Mesendoderm (in vitro differentiated cells): Measurements from ENCODE around the gene FBXO46.

Experiments
- DNase-seq: peaks from one replicate; pipeline ENCODE4 v3.0.0; 2013
- H2AK5ac ChIP-seq: 2 replicates; pipeline ENCODE4 v1.6.1; 2013; ENCODE audit warnings: low read length, inconsistent platforms
- H2BK120ac ChIP-seq: 2 replicates; pipeline ENCODE4 v1.6.1; 2013; ENCODE audit warnings: low read depth, mild to moderate bottlenecking, low read length, moderate library complexity, mixed read lengths
- H2BK15ac ChIP-seq: replicated peaks from 2 replicates; pipeline ENCODE4 v1.6.1; 2013; ENCODE audit warnings: low read depth, mild to moderate bottlenecking, moderate library complexity
- H2BK5ac ChIP-seq: 2 replicates; pipeline ENCODE4 v1.6.1; 2013; ENCODE audit warnings: low read length, inconsistent platforms
- H3K18ac ChIP-seq: 2 replicates; pipeline ENCODE4 v1.6.1; 2013; ENCODE audit warnings: mild to moderate bottlenecking, low read length, mixed read lengths
- H3K23ac ChIP-seq: one replicate; pipeline ENCODE4 v1.6.1; 2013; ENCODE audit warnings: low read length
- H3K27ac ChIP-seq: 2 replicates; pipeline ENCODE4 v1.5.1; 2013; ENCODE audit warnings: low read depth, mild to moderate bottlenecking, inconsistent platforms, low read length, moderate library complexity
- H3K27me3 ChIP-seq: 2 replicates; pipeline ENCODE4 v1.6.1; 2013; ENCODE audit warnings: low read length, control low read depth, mild to moderate bottlenecking, inconsistent platforms; ENCODE audit not compliant: insufficient read depth, poor library complexity
- H3K36me3 ChIP-seq: 2 replicates; pipeline ENCODE4 v1.6.1; 2013; ENCODE audit warnings: low read length, inconsistent platforms; ENCODE audit not compliant: control insufficient read depth, insufficient read depth
- H3K4ac ChIP-seq: one replicate; pipeline ENCODE4 v1.6.1; 2013; ENCODE audit warnings: low read depth, mild to moderate bottlenecking, low read length, moderate library complexity
- H3K4me1 ChIP-seq: 2 replicates; pipeline ENCODE4 v1.6.1; 2013; ENCODE audit warnings: low read depth, low read length, inconsistent platforms; ENCODE audit not compliant: control insufficient read depth
- H3K4me2 ChIP-seq: 2 replicates; pipeline ENCODE4 v1.6.1; 2013; ENCODE audit warnings: low read length
- H3K4me3 ChIP-seq: 2 replicates; pipeline ENCODE4 v1.5.1; 2013; ENCODE audit warnings: mild to moderate bottlenecking, low read length
- H3K56ac ChIP-seq: one replicate; pipeline ENCODE4 v1.6.1; 2013; ENCODE audit warnings: low read length
- H3K79me1 ChIP-seq: 2 replicates; pipeline ENCODE4 v1.6.1; 2013; ENCODE audit warnings: low read length, inconsistent platforms
- H3K79me2 ChIP-seq: 2 replicates; pipeline ENCODE4 v1.6.1; 2013; ENCODE audit warnings: mild to moderate bottlenecking, low read length; ENCODE audit not compliant: control insufficient read depth, insufficient read depth
- H3K9ac ChIP-seq: 2 replicates; pipeline ENCODE4 v1.6.1; 2013; ENCODE audit warnings: low read length, inconsistent platforms
- H4K5ac ChIP-seq: one replicate; pipeline ENCODE4 v1.6.1; 2013; ENCODE audit warnings: low read length
- H4K8ac ChIP-seq: one replicate; pipeline ENCODE4 v1.6.1; 2013; ENCODE audit warnings: low read depth, mild to moderate bottlenecking, control low read depth, low read length, moderate library complexity
- WGBS: extraction: QIAGEN DNeasy Blood & Tissue Kit; methylation state at CpG from one replicate; pipeline ENCODE4 v1.1.7; 2013; ENCODE audit warnings: low lambda C conversion rate, missing lambda C conversion rate; ENCODE audit not compliant: insufficient coverage; ENCODE audit errors: extremely low coverage; 5-methylcytosine and 5-hydroxymethylcytosine counted together

The FBXO46 gene

DNA sequence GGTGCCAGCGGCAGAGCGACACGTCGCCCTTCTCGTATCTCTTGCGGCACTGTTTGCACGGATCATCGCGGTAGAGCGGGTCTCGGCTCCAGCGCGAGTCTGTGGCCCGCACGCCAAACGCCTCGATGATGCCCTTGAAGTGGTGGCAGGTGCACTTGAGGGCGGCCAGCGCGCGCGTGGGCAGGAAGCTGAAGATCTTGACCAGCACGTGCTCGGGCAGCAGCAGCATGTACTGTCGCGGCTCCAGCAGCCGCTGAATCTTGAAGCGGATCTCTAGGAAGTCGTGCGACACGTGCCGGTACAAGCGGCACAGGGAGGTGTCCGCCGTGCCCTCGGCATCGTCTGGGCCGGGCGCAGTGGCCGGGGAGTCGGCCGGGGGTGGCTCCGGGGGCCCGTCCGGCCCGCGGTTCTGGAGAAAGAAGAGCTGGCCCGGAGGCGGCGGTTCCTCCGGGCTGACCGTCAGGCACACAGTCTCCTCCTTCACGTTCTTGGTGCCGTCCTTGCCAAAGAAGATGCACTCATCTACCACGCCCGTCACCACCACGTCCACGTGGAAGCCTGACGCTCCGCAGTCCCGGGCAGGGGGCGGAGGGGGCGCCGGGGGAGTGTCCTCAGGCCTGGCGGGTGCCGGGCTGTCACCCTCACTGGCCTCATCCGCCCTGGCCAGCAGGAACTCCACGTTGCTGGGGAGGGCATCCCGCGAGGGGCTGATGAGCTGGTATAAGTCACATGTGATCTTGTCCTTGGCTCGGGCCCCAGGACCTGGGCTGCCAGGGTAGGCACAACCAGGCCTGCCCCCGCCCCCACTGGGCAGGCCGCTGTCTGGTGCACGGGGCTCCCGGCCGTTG lies 18.6 kb downstream of the FBXO46 start:
- H3K27ac ChIP-seq: no peak overlapping the region

DNA sequence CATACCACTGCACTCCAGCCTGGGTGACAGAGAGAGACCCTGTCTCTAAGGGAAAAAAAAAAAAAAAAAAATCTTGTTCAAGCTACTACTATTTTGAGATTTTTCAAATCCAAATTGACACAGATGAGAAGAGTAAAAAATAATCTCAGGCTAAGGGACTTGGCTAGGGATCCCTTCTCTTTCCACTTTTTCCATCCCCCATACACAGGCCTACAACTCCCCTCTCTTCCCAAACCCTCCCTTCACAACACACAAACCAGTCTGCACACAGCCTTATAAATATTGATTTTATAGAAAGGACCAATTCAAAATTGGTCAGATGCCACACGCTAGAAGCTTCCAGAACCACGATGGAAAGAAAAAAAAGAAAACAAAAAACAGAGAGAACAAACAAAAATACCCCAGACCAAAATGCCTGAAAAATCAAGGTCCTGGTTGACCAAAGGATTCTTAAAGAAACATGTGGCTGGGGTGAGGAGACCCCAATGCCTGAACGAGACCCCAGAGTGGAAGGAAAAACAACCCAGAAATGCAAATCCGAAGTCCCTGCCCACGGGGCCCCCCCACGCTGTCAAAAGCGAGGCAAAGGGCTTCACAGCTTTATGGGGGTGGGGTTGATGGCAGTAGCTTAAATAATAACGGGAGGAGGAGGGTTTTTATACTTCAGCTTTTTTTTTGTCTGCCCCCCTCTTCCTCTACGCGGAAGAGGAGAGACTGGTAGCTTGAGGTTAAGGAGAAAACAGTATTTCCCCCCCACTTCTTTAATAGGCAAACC lies 20.2 kb downstream of the FBXO46 start:
- Histone ChIP-seq H3K36me3 (peaks cover 2% of the 10 kb centered on the region), H2BK120ac (no peak overlapping the region), H3K4me2 (no peak overlapping the region), H3K27me3 (no peaks in the 10 kb centered on the region), H3K79me1 (peaks cover 14% of the 10 kb centered on the region), H2BK15ac (no peak overlapping the region), H3K9ac (no peak overlapping the region), H2AK5ac (no peak overlapping the region), H3K79me2 (peaks cover 18% of the 10 kb centered on the region), H4K8ac (no peak overlapping the region), H3K4ac (no peak overlapping the region), H3K4me1 (no peaks in the 10 kb centered on the region), H3K27ac (no peak overlapping the region), H3K18ac (no peak overlapping the region), H3K4me3 (no peak overlapping the region), H3K56ac (no peak overlapping the region), H2BK5ac (no peak overlapping the region), H3K23ac (no peak overlapping the region), H4K5ac (no peak overlapping the region)
- DNase-seq: no peak
- no CpG with 5 or more reads among the region's 10 CpGs for WGBS

More for the DNA sequence above, 18.6 kb downstream of the FBXO46 start:
- no CpG with 5 or more reads among the region's 76 CpGs for WGBS
- Histone ChIP-seq H3K56ac (no peak overlapping the region), H3K23ac (no peak overlapping the region), H3K4me3 (no peak overlapping the region), H4K5ac (no peak overlapping the region), H2BK5ac (no peak overlapping the region), H3K36me3 (peaks cover 2% of the 10 kb centered on the region), H3K4me1 (no peaks in the 10 kb centered on the region), H3K27me3 (no peaks in the 10 kb centered on the region), H3K79me1 (peaks cover 17% of the 10 kb centered on the region), H2BK15ac (no peak overlapping the region), H3K79me2 (peaks cover 30% of the 10 kb centered on the region), H3K4ac (no peak overlapping the region), H3K4me2 (no peak overlapping the region), H2AK5ac (no peak overlapping the region), H3K9ac (no peak overlapping the region), H3K18ac (no peak overlapping the region), H4K8ac (no peak overlapping the region), H2BK120ac (no peak overlapping the region)
- no peak for DNase-seq

DNA sequence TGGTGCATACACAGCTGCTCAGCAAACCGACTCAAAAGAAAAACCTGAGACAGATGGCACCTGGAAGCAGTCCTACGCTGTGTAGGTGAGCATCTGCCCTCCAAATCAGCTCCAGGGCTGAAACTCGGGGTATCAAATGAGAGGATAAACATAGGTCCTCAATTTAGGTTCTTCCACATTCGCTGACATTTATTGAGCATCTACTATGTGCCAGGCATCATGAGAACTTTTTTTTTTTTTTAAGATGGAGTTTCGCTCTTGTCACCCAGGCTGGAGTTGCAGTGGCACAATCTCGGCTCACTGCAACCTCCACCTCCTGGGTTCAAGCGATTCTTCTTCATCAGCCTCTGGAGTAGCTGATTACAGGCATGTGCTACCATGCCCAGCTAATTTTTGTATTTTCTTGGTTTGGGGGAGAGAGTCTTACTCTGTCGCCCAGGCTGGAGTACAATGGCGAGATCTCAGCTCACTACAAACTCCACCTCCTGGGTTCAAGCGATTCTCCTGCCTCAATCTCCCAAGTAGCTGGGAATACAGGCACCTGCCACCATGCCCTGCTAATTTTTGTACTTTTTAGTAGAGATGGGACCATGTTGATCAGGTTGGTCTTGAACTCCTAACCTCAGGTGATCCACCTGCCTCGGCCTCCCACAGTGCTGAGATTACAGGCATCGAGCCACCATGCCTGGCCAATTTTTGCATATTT lies 24.8 kb downstream of the FBXO46 start:
- H2AK5ac ChIP-seq: no peak overlapping the region
- H3K27ac ChIP-seq: no peak overlapping the region
- H3K4me2 ChIP-seq: no peak overlapping the region
- peaks cover 8% of the 10 kb centered on the region for H3K36me3 ChIP-seq
- no peak for DNase-seq
- no peak overlapping the region for H2BK15ac ChIP-seq
- no peak overlapping the region for H3K4me3 ChIP-seq
- no peaks in the 10 kb centered on the region for H3K27me3 ChIP-seq
- H3K79me1 ChIP-seq: no peaks in the 10 kb centered on the region
- H3K79me2 ChIP-seq: no peaks in the 10 kb centered on the region
- H4K5ac ChIP-seq: no peak overlapping the region
- H3K4me1 ChIP-seq: no peaks in the 10 kb centered on the region
- no peak overlapping the region for H3K23ac ChIP-seq
- no peak overlapping the region for H2BK5ac ChIP-seq
- H2BK120ac ChIP-seq: no peak overlapping the region
- no peak overlapping the region for H3K4ac ChIP-seq
- no peak overlapping the region for H3K56ac ChIP-seq
- H3K9ac ChIP-seq: no peak overlapping the region
- H4K8ac ChIP-seq: no peak overlapping the region
- WGBS: no CpG with 5 or more reads among the region's 12 CpGs
- H3K18ac ChIP-seq: no peak overlapping the region

DNA sequence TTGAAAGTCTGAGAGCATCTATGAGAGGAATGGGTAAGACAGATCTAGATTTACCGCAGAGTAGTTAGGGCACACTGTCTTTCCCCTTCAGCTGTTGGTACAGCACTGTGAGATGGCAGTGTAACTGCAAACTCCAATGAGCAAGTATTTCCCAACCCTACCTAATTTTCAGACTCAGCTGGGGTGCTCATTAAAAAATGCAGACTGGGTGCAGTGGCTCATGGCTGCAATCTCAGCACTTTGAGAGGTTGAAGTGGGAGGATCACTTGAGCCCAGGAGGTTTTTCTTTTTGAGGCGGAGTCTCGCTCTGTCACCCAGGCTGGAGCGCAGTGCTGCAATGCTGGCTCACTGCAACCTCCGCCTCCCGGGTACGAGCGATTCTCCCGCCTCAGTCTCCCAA lies 25.6 kb downstream of the FBXO46 start:
- Histone ChIP-seq H2BK120ac (no peak overlapping the region), H2AK5ac (no peak overlapping the region), H3K4ac (no peak overlapping the region), H3K27ac (no peak overlapping the region), H2BK15ac (no peak overlapping the region), H2BK5ac (no peak overlapping the region), H3K9ac (no peak overlapping the region), H3K23ac (no peak overlapping the region), H3K79me2 (no peaks in the 10 kb centered on the region), H3K18ac (no peak overlapping the region), H4K5ac (no peak overlapping the region), H3K56ac (no peak overlapping the region), H3K4me3 (no peak overlapping the region), H4K8ac (no peak overlapping the region), H3K79me1 (no peaks in the 10 kb centered on the region), H3K36me3 (peaks cover 8% of the 10 kb centered on the region), H3K4me2 (no peak overlapping the region), H3K27me3 (no peaks in the 10 kb centered on the region), H3K4me1 (no peaks in the 10 kb centered on the region)
- no CpG with 5 or more reads among the region's 9 CpGs for WGBS
- no peak for DNase-seq

DNA sequence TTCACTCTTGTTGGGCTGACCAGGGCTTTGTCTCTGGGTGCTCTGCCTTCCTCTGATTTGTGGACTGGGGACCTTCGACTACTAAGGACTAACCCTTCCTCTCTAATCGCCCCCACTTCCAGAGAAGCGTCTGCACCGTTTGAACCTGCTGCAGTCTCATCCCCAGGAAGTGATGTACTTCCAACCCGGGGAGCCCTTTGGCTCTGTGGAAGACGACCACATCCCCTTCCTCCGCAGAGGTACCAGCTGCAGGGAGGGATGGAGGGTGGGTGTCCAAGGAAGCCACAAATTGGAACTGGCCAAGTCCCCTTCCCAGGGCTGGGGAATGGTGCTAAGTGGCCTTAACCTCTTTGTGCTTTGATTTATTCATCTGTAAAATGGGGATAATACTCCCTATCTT lies 29.0 kb downstream of the FBXO46 start:
- Histone ChIP-seq H3K79me1 (peaks cover 1% of the 10 kb centered on the region), H3K4ac (no peak overlapping the region), H3K79me2 (no peaks in the 10 kb centered on the region), H3K36me3 (peaks cover 13% of the 10 kb centered on the region), H3K18ac (no peak overlapping the region), H3K9ac (no peak overlapping the region), H3K4me2 (no peak overlapping the region), H2BK5ac (no peak overlapping the region), H3K4me1 (no peaks in the 10 kb centered on the region), H2BK15ac (no peak overlapping the region), H3K23ac (no peak overlapping the region), H3K27me3 (no peaks in the 10 kb centered on the region), H3K56ac (no peak overlapping the region), H3K4me3 (no peak overlapping the region), H3K27ac (no peak overlapping the region), H2BK120ac (no peak overlapping the region), H2AK5ac (no peak overlapping the region), H4K8ac (no peak overlapping the region), H4K5ac (no peak overlapping the region)
- no peak for DNase-seq
- WGBS: no CpG with 5 or more reads among the region's 7 CpGs
